ENCODE data around the gene C2orf81. TPM values are rescaled to one million over a fixed set of nuclear protein-coding genes. Genes with fewer than 3 reads are reported as not detected.

Gene C2orf81
- polyA plus RNA-seq, 3 donors, result 0.43 to 2.4 (median 1.5) TPM

GRCh38 chr2:74407682-74408081 lies 13.7 kb downstream of the C2orf81 start:
- no peak overlapping the region for H3K27ac ChIP-seq (ENCODE audit: low read depth, low read length)
- 64 to 80% (median 75%) methylated on average over 5 of the region's 5 CpGs for WGBS, 3 donors

GRCh38 chr2:74406035-74406434 lies 15.4 kb downstream of the C2orf81 start:
- no peak overlapping the region for H3K27ac ChIP-seq (ENCODE audit: low read depth, low read length)

- 80 to 88% (median 83%) methylated on average over 2 of the region's 2 CpGs for WGBS, 3 donors
- H3K27ac ChIP-seq (ENCODE audit: low read depth, low read length), result no peak overlapping the region
Measured at GRCh38 chr2:74401891-74402290, 19.5 kb downstream of the C2orf81 start.

- no peak overlapping the region for H3K27ac ChIP-seq (ENCODE audit: low read depth, low read length)
Measured at GRCh38 chr2:74399785-74400184, 21.6 kb downstream of the C2orf81 start.

- no peak overlapping the region for H3K27ac ChIP-seq (ENCODE audit: low read depth, low read length)
- 93 to 97% (median 96%) methylated on average over 2 of the region's 2 CpGs for WGBS, 3 donors
Measured at GRCh38 chr2:74396149-74396548, 25.3 kb downstream of the C2orf81 start.

- no peak overlapping the region for H3K27ac ChIP-seq (ENCODE audit: low read depth, low read length)
- WGBS, 3 donors, result 71 to 96% (median 96%) methylated on average over 1 of the region's 1 CpG
Measured at GRCh38 chr2:74393525-74393924, 27.9 kb downstream of the C2orf81 start.

GRCh38 chr2:74392449-74392743 lies 29.0 kb downstream of the C2orf81 start:
- 64 to 77% (median 75%) methylated on average over 13 of the region's 13 CpGs for WGBS, 3 donors
- no peak overlapping the region for H3K27ac ChIP-seq (ENCODE audit: low read depth, low read length)

- H3K27ac ChIP-seq (ENCODE audit: low read depth, low read length), result peak overlapping the region; percentile 45
- WGBS, 3 donors, result 1 to 2% (median 1%) methylated on average over 56 to 62 of the region's 62 CpGs
Measured at GRCh38 chr2:74391580-74392448, 29.6 kb downstream of the C2orf81 start.

- 0 to 1% (median 1%) methylated on average over 11 of the region's 11 CpGs for WGBS, 3 donors
- H3K27ac ChIP-seq (ENCODE audit: low read depth, low read length), result no peak overlapping the region
Measured at GRCh38 chr2:74391209-74391579, 30.2 kb downstream of the C2orf81 start.

GRCh38 chr2:74390606-74391005 lies 30.8 kb downstream of the C2orf81 start:
- WGBS, 3 donors, result 57 to 65% (median 60%) methylated on average over 5 of the region's 5 CpGs

GRCh38 chr2:74387346-74387745 lies 34.1 kb downstream of the C2orf81 start:
- 76 to 96% (median 93%) methylated on average over 1 of the region's 1 CpG for WGBS, 3 donors
- H3K27ac ChIP-seq (ENCODE audit: low read depth, low read length), result no peak overlapping the region

More at GRCh38 chr2:74390606-74391005, 30.8 kb downstream of the C2orf81 start:
- H3K27ac ChIP-seq (ENCODE audit: low read depth, low read length), result no peak overlapping the region

- 70 to 87% (median 75%) methylated on average over 8 of the region's 8 CpGs for WGBS, 3 donors
- H3K27ac ChIP-seq (ENCODE audit: low read depth, low read length), result no peak overlapping the region
Measured at GRCh38 chr2:74385396-74385795, 36.0 kb downstream of the C2orf81 start.

- no peak overlapping the region for H3K27ac ChIP-seq (ENCODE audit: low read depth, low read length)
- 64 to 74% (median 72%) methylated on average over 3 of the region's 3 CpGs for WGBS, 3 donors
Measured at GRCh38 chr2:74384051-74384450, 37.4 kb downstream of the C2orf81 start.

- WGBS, 3 donors, result 19 to 27% (median 23%) methylated on average over 1 of the region's 1 CpG
- no peak overlapping the region for H3K27ac ChIP-seq (ENCODE audit: low read depth, low read length)
Measured at GRCh38 chr2:74383254-74383653, 38.2 kb downstream of the C2orf81 start.

GRCh38 chr2:74381751-74382150 lies 39.7 kb downstream of the C2orf81 start:
- H3K27ac ChIP-seq (ENCODE audit: low read depth, low read length), result no peak overlapping the region
- 75 to 96% (median 91%) methylated on average over 3 of the region's 3 CpGs for WGBS, 3 donors

GRCh38 chr2:74379851-74380789 lies 41.3 kb downstream of the C2orf81 start, which contains the start of gene DCTN1:
DCTN1 (minus strand) TSS chr2:74380311; CDS start chr2:74380037, 274 bp downstream.
- no peak within 1 kb of the TSS for H3K27ac ChIP-seq (ENCODE audit: low read depth, low read length)
- 31 to 47% (median 39%) methylated on average over 14 of the region's 14 CpGs for WGBS, 3 donors

GRCh38 chr2:74378007-74378406 lies 43.4 kb downstream of the C2orf81 start:
- no peak overlapping the region for H3K27ac ChIP-seq (ENCODE audit: low read depth, low read length)
- 85 to 97% (median 95%) methylated on average over 10 of the region's 10 CpGs for WGBS, 3 donors

GRCh38 chr2:74375838-74376237 lies 45.6 kb downstream of the C2orf81 start:
- no peak overlapping the region for H3K27ac ChIP-seq (ENCODE audit: low read depth, low read length)
- WGBS, 3 donors, result 65 to 87% (median 76%) methylated on average over 2 of the region's 2 CpGs

GRCh38 chr2:74374509-74375205 lies 46.8 kb downstream of the C2orf81 start:
- H3K27ac ChIP-seq (ENCODE audit: low read depth, low read length), result no peak overlapping the region
- 69 to 77% (median 72%) methylated on average over 19 of the region's 19 CpGs for WGBS, 3 donors

Data from adipose tissue (tissue), 3 donors.